ENCODE data around the gene SRGAP3.

The SRGAP3 gene

DNA sequence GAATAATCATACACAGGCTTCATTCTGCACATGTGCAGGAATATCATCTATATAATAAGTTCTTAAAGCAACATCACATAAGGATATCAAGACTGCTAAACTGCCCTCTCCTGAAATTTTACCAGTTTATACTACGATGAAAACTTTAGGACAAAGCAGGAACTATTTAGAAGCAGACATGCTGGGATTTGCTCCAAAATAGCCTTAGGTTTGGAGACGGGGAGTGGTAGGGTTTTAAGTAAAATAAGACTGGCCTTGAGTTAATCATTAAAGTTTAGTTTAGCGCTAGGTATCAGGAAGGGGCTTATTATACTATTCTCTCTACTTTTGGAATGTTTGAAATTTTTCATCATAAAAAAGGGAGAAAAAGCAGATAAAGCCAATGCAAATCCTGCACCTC lies 115.8 kb downstream of the SRGAP3 start:
- TF ChIP-seq, protein P1, sequence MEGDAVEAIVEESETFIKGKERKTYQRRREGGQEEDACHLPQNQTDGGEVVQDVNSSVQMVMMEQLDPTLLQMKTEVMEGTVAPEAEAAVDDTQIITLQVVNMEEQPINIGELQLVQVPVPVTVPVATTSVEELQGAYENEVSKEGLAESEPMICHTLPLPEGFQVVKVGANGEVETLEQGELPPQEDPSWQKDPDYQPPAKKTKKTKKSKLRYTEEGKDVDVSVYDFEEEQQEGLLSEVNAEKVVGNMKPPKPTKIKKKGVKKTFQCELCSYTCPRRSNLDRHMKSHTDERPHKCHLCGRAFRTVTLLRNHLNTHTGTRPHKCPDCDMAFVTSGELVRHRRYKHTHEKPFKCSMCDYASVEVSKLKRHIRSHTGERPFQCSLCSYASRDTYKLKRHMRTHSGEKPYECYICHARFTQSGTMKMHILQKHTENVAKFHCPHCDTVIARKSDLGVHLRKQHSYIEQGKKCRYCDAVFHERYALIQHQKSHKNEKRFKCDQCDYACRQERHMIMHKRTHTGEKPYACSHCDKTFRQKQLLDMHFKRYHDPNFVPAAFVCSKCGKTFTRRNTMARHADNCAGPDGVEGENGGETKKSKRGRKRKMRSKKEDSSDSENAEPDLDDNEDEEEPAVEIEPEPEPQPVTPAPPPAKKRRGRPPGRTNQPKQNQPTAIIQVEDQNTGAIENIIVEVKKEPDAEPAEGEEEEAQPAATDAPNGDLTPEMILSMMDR (IDR thresholded peaks at IDR 0.05; ENCODE audit: low read length), result no peak
- no peak for TF ChIP-seq EZH2 (IDR thresholded peaks at IDR 0.05; ENCODE audit: borderline replicate concordance, low read length)
- Histone ChIP-seq H3K36me3 (ENCODE audit: insufficient read depth, low read length) (no peaks in the 10 kb centered on the region), H3K9me3 (ENCODE audit: low read length) (no peaks in the 10 kb centered on the region), H4K20me1 (ENCODE audit: insufficient read depth, low read length) (no peaks in the 10 kb centered on the region), H3K9ac (ENCODE audit: low read length) (no peak overlapping the region), H3F3A (ENCODE audit: insufficient read depth, low read length) (no peaks in the 10 kb centered on the region), H3K79me2 (ENCODE audit: insufficient read depth, low read length) (no peaks in the 10 kb centered on the region), H3K27me3 (ENCODE audit: insufficient read depth, low read length) (no peaks in the 10 kb centered on the region), H3K4me2 (ENCODE audit: low read length) (no peak overlapping the region), H2AFZ (ENCODE audit: low read length) (no peak overlapping the region), H3K9me2 (ENCODE audit: low read depth, low read length) (no peaks in the 10 kb centered on the region), H3K27ac (ENCODE audit: low read depth, low read length, poor library complexity, severe bottlenecking) (no peak overlapping the region), H3K4me3 (ENCODE audit: low read depth, low read length, poor library complexity, severe bottlenecking) (no peak overlapping the region), H3K4me1 (ENCODE audit: insufficient read depth, low read length, severe bottlenecking) (no peaks in the 10 kb centered on the region)

DNA sequence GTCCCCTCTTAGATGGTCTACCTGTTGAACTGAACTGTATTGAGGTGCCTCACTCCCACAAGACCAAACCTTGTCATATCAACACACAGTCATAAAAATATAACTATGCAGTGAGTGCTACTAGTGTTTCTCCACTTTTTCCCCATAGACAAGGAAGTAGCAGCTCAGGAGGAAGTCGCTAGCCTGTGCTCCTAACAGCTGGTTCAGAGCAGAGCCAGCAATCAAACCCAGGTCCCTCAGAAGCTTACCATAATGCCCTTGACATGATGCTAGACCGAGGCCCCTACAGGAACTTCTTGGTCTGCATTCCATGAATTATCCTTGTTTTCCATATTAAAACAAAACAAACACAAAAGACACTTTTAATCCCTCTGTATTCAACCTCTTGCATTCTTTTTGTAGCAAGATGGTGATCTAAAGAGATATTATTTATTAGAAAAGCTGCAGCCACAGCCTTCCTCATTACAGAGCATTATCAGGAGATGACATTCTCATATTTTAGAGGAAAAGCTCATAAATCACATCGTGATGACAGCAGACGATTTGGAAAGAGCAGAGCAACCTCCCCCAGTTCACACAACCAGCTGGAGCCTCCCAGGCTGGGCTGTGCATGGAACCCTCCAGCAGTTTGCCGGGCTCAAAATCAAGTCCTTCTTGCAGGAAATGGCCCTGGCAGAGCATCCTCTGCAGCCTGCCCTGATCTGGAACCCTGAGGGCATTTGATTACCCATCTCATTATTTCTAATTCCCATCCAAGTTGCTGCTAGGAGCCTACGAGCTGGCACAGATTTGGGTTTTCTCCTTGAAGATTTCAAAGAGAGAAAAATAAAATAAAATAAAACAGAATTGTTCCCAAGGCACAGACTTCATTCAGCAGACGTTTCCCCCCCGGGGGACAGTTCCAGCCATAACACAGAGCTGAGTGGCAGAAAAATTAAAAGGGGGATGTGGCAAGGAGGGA lies 118.8 kb downstream of the SRGAP3 start:
- Histone ChIP-seq H3K9me2 (ENCODE audit: low read depth, low read length) (no peaks in the 10 kb centered on the region), H3F3A (ENCODE audit: insufficient read depth, low read length) (no peaks in the 10 kb centered on the region), H3K4me2 (ENCODE audit: low read length) (no peak overlapping the region), H3K27me3 (ENCODE audit: insufficient read depth, low read length) (no peaks in the 10 kb centered on the region), H3K4me3 (ENCODE audit: low read depth, low read length, poor library complexity, severe bottlenecking) (no peak overlapping the region), H2AFZ (ENCODE audit: low read length) (no peak overlapping the region), H3K27ac (ENCODE audit: low read depth, low read length, poor library complexity, severe bottlenecking) (no peak overlapping the region), H3K9ac (ENCODE audit: low read length) (no peak overlapping the region), H3K36me3 (ENCODE audit: insufficient read depth, low read length) (no peaks in the 10 kb centered on the region), H3K79me2 (ENCODE audit: insufficient read depth, low read length) (no peaks in the 10 kb centered on the region), H3K9me3 (ENCODE audit: low read length) (no peaks in the 10 kb centered on the region), H3K4me1 (ENCODE audit: insufficient read depth, low read length, severe bottlenecking) (no peaks in the 10 kb centered on the region), H4K20me1 (ENCODE audit: insufficient read depth, low read length) (no peaks in the 10 kb centered on the region)
- TF ChIP-seq EZH2 (IDR thresholded peaks at IDR 0.05; ENCODE audit: borderline replicate concordance, low read length), result no peak
- TF ChIP-seq, protein P1 (IDR thresholded peaks at IDR 0.05; ENCODE audit: low read length), result no peak

DNA sequence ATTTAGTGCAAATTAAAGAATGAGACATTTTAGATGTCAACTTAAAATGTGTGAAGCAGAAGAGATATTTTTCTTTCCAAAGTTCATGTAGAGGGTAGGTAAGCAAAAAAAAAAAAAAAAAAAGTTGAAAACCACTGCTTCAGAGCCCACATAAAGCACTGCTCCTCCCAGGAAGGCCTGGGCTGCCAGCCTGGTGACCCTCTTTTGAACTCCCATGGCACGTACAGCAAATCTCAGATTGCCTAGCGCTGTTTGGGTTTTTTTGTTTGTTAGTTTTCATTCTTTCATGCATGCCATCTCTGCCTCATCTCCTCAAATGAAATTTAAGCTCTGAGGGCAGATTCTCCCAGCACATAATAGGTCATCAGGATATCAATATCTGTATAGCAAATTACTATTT lies 120.1 kb downstream of the SRGAP3 start:
- H3K4me1 ChIP-seq (ENCODE audit: insufficient read depth, low read length, severe bottlenecking), result no peaks in the 10 kb centered on the region
- no peaks in the 10 kb centered on the region for H3K27me3 ChIP-seq (ENCODE audit: insufficient read depth, low read length)
- H3K9ac ChIP-seq (ENCODE audit: low read length), result no peak overlapping the region
- H3F3A ChIP-seq (ENCODE audit: insufficient read depth, low read length), result no peaks in the 10 kb centered on the region
- no peaks in the 10 kb centered on the region for H3K9me3 ChIP-seq (ENCODE audit: low read length)
- no peaks in the 10 kb centered on the region for H4K20me1 ChIP-seq (ENCODE audit: insufficient read depth, low read length)
- H3K27ac ChIP-seq (ENCODE audit: low read depth, low read length, poor library complexity, severe bottlenecking), result no peak overlapping the region
- H3K4me2 ChIP-seq (ENCODE audit: low read length), result no peak overlapping the region
- TF ChIP-seq EZH2 (IDR thresholded peaks at IDR 0.05; ENCODE audit: borderline replicate concordance, low read length), result no peak
- TF ChIP-seq, protein P1 (IDR thresholded peaks at IDR 0.05; ENCODE audit: low read length), result no peak
- H3K9me2 ChIP-seq (ENCODE audit: low read depth, low read length), result no peaks in the 10 kb centered on the region
- H2AFZ ChIP-seq (ENCODE audit: low read length), result no peak overlapping the region
- H3K4me3 ChIP-seq (ENCODE audit: low read depth, low read length, poor library complexity, severe bottlenecking), result no peak overlapping the region
- H3K36me3 ChIP-seq (ENCODE audit: insufficient read depth, low read length), result no peaks in the 10 kb centered on the region
- H3K79me2 ChIP-seq (ENCODE audit: insufficient read depth, low read length), result no peaks in the 10 kb centered on the region
